T-cell (primary cell): ENCODE measurements around the gene TOMM20. TPM values are rescaled to one million over a fixed set of nuclear protein-coding genes. Genes with fewer than 3 reads are reported as not detected.
"Not testable (repeated sequence)": the region's sequence is repeated elsewhere in the genome, so short reads cannot be mapped to it uniquely, and the experiment has no call there.

ENCODE experiments used
- ATAC-seq, 4 experiments: fragments of 200-7000 bp in 3 of 4; fragments of 150-1000 bp in 1 of 4; cut with Tn5 transposase; replicated peaks in 1 of 4; 1 replicate in 3 of 4; 2 replicates in 1 of 4; pipeline ENCODE4 v1.10.0; 2021; ENCODE audit warnings: moderate library complexity in 3 of 4, mild to moderate bottlenecking in 2 of 4, moderate number of reproducible peaks in 1 of 4
- CTCF ChIA-PET, 2 donors: fragments of 300-600 bp; sonication (Branson Sonifier 250); formaldehyde crosslinking; loops; one replicate each; lab custom pipeline; 2022; ENCODE audit warnings: antibody characterized with exemption in 2 of 2; lab: Charles Lee
- POLR2A ChIA-PET, 2 donors: fragments of 300-600 bp; sonication (Branson Sonifier 250); formaldehyde crosslinking; loops; one replicate each; lab custom pipeline; 2022; ENCODE audit warnings: antibody characterized with exemption in 2 of 2; lab: Charles Lee
- DNase-seq, 35 experiments: peaks; one replicate each; pipeline versions ENCODE4 v3.0.0 to v3.0.0-alpha.2; 2013 to 2023
- H3K27ac ChIP-seq: one replicate; pipeline ENCODE4 v1.5.1; 2013; ENCODE audit warnings: low read length
- H3K27me3 ChIP-seq, 2 experiments: replicated peaks in 1 of 2; 1 replicate in 1 of 2; 2 replicates in 1 of 2; pipeline versions ENCODE4 v1.6.1 to v1.7.0; 2013; ENCODE audit warnings: low read length in 1 of 2, mixed read lengths in 1 of 2; ENCODE audit not compliant: control insufficient read depth in 2 of 2, insufficient read depth in 2 of 2; ENCODE audit errors: extremely low read depth in 1 of 2
- H3K36me3 ChIP-seq, 2 donors: 1 replicate in 1 of 2; 2 replicates in 1 of 2; pipeline versions ENCODE4 v1.6.1 to v1.7.0; 2013; ENCODE audit warnings: low read length in 1 of 2; ENCODE audit not compliant: control insufficient read depth in 2 of 2, insufficient read depth in 1 of 2; ENCODE audit errors: extremely low read depth in 1 of 2
- H3K4me1 ChIP-seq, 2 experiments: 1 replicate in 1 of 2; 2 replicates in 1 of 2; pipeline versions ENCODE4 v1.6.1 to v1.7.0; 2013; ENCODE audit warnings: low read length in 2 of 2, mixed read lengths in 1 of 2; ENCODE audit not compliant: insufficient read depth in 2 of 2, control insufficient read depth in 1 of 2; ENCODE audit errors: extremely low read depth in 1 of 2
- H3K4me3 ChIP-seq, 2 donors: 1 replicate in 1 of 2; 2 replicates in 1 of 2; pipeline versions ENCODE4 v1.5.1 to v1.7.0; 2013; ENCODE audit warnings: mild to moderate bottlenecking in 2 of 2, low read length in 1 of 2, moderate library complexity in 1 of 2; ENCODE audit not compliant: control insufficient read depth in 1 of 2; ENCODE audit errors: extremely low read depth in 1 of 2
- H3K9me3 ChIP-seq: 2 replicates; pipeline ENCODE4 v1.7.0; 2013
- H3K27ac Mint-ChIP-seq, 2 donors: one replicate each; pipeline ENCODE4 v1.8.0; 2020 to 2021; ENCODE audit warnings: mild to moderate bottlenecking in 2 of 2, mixed read lengths in 2 of 2
- H3K27me3 Mint-ChIP-seq, 2 donors: one replicate each; pipeline ENCODE4 v1.8.0; 2021 to 2022; ENCODE audit warnings: mixed read lengths in 2 of 2
- H3K36me3 Mint-ChIP-seq: one replicate; pipeline ENCODE4 v1.8.0; 2021; ENCODE audit warnings: mixed read lengths
- H3K4me1 Mint-ChIP-seq, 3 donors: one replicate each; pipeline ENCODE4 v1.8.0; 2020 to 2022; ENCODE audit warnings: mixed read lengths in 3 of 3, mild to moderate bottlenecking in 1 of 3
- H3K4me3 Mint-ChIP-seq, 3 donors: one replicate each; pipeline ENCODE4 v1.8.0; 2020 to 2022; ENCODE audit warnings: mild to moderate bottlenecking in 3 of 3, mixed read lengths in 3 of 3, moderate library complexity in 3 of 3
- H3K9me3 Mint-ChIP-seq, 3 donors: one replicate each; pipeline ENCODE4 v1.8.0; 2020 to 2022; ENCODE audit warnings: mixed read lengths in 3 of 3
- WGBS: methylation state at CpG from one replicate; pipeline ENCODE4 v1.1.5; 2013; ENCODE audit warnings: missing lambda C conversion rate; ENCODE audit not compliant: insufficient coverage; 5-methylcytosine and 5-hydroxymethylcytosine counted together
- total RNA-seq, 35 experiments: library from RNA in 6 of 35; stranded (reverse) in 6 of 35; fragments of 120-200 nt in 1 of 35; gene quantifications; one replicate each; pipeline versions ENCODE4 v1.2.1 to v1.2.4 and lab custom pipeline; 2013 to 2026

The TOMM20 gene
- total RNA-seq, 5 donors from 2014 or later (not counting 1 experiment from before 2014, with no cell fraction given) = 81.7 to 115 (median 106) TPM

DNA sequence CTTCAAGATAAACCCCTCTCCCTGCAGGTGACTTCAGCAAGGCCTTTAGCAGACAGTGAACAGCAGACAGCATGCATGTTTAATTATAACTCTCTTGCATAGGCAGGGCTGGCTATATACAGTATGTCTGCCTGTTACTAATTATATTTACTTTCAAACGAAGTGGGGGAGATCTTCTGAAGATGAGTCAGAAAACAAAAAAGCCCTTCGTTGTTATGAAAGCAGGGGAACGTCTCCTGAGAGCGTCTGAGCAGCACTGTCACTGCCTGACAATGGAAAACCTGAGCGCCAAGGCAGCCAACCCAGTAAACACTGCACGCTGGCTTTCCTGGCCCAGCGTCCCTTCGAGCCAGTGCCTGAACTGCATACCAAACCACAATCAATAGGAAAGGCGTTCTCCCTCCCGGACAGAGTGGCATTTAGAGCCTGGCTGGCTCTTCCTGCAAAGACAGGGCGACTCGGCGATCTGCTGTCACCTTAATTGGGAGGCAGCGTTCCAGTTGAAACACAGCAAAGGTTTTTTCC lies 54.1 kb downstream of the TOMM20 start:
- no peaks in the 10 kb centered on the region for H3K36me3 ChIP-seq
- H3K4me3 ChIP-seq = peak overlapping the region in 1 of 2 donors; percentile 20
- Mint-ChIP-seq H3K27ac (peak overlapping the region; percentile 71 to 75), H3K27me3 (no peaks in the 10 kb centered on the region), H3K36me3 (no peaks in the 10 kb centered on the region), H3K9me3 (no peaks in the 10 kb centered on the region), H3K4me1 (peaks cover 6 to 34% (median 20%) of the 10 kb centered on the region in 3 donors), H3K4me3 (peak overlapping the region; percentile 15 to 59 (median 28))
- DNase-seq = peak in 3 of 35 experiments; percentile 23 to 29 (median 27)
- no peaks in the 10 kb centered on the region for H3K27me3 ChIP-seq
- no peak overlapping the region for H3K27ac ChIP-seq
- WGBS = 27% methylated on average over 13 of the region's 14 CpGs
- peak; percentile 40 to 63 (median 50) for ATAC-seq
- ChIA-PET POLR2A (no interaction called here), CTCF (no interaction called here)
- H3K4me1 ChIP-seq = peaks cover 0 to 25% of the 10 kb centered on the region in 2 experiments
- H3K9me3 ChIP-seq = no peaks in the 10 kb centered on the region

- H3K4me3 ChIP-seq = no peak overlapping the region
- CTCF ChIA-PET = no interaction called here
- no peaks in the 10 kb centered on the region for H3K27me3 ChIP-seq
- DNase-seq (no peak), ATAC-seq (no peak)
- no peak overlapping the region for H3K4me3 Mint-ChIP-seq
- peaks cover 6 to 34% (median 20%) of the 10 kb centered on the region in 3 donors for H3K4me1 Mint-ChIP-seq
- H3K9me3 Mint-ChIP-seq = no peaks in the 10 kb centered on the region
- H3K9me3 ChIP-seq = no peaks in the 10 kb centered on the region
- H3K27ac ChIP-seq = no peak overlapping the region
- H3K36me3 Mint-ChIP-seq = no peaks in the 10 kb centered on the region
- 90% methylated on average over 8 of the region's 11 CpGs for WGBS
- peak overlapping the region; percentile 71 to 75 for H3K27ac Mint-ChIP-seq
- no peaks in the 10 kb centered on the region for H3K27me3 Mint-ChIP-seq
- no peaks in the 10 kb centered on the region for H3K36me3 ChIP-seq
- peaks cover 0 to 25% of the 10 kb centered on the region in 2 experiments for H3K4me1 ChIP-seq
- POLR2A ChIA-PET = no interaction called here
These were observed 54.6 kb downstream of the TOMM20 start for GRCh38 chr1:235073968-235074522.

DNA sequence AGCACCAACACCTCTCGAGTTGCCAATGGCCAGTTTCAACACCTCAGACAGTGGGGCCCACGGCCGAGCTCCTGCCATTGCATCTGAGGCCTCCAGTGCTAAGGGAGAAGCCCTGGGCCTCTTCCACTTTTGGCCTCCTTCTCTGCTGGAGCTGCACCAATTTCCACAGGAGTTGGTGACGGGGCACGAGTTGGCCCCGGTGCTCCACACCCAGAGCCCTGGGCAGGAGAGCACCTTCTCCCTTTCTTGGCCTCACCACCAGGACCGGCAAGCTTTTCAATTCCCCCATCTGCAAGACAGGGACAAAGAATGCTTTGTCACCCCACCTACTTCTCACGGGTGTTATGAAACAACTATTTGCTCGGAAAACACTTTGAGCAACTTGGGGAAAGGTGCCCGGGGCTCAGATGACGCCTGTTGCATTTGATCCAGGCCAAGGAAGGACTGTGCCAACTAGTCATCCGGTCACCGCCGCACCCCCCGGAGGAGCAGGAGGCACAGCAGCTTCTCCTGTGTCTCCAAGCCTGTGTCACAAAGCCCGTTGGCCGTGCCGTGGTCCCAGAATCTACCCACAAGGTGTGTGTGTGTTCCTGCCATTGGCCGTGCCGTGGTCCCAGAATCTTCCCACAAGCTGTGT lies 55.2 kb downstream of the TOMM20 start:
- Histone ChIP-seq H3K27ac (no peak overlapping the region), H3K4me3 (no peak overlapping the region), H3K9me3 (no peaks in the 10 kb centered on the region), H3K4me1 (peaks cover 0 to 25% of the 10 kb centered on the region in 2 experiments), H3K27me3 (no peaks in the 10 kb centered on the region), H3K36me3 (no peaks in the 10 kb centered on the region)
- Mint-ChIP-seq H3K27ac (no peak overlapping the region), H3K9me3 (no peaks in the 10 kb centered on the region), H3K36me3 (no peaks in the 10 kb centered on the region), H3K27me3 (no peaks in the 10 kb centered on the region), H3K4me3 (no peak overlapping the region), H3K4me1 (peaks cover 6 to 34% (median 20%) of the 10 kb centered on the region in 3 donors)
- POLR2A ChIA-PET = no interaction called here
- ATAC-seq (no peak), DNase-seq (no peak)
- CTCF ChIA-PET = no interaction called here
- WGBS = 87% methylated on average over 16 of the region's 20 CpGs

GRCh38 chr1:235072577-235072976 lies 56.1 kb downstream of the TOMM20 start:
- H3K27me3 ChIP-seq, H3K9me3 Mint-ChIP-seq, H3K27ac Mint-ChIP-seq, H3K9me3 ChIP-seq, H3K36me3 Mint-ChIP-seq, H3K4me3 ChIP-seq, DNase-seq, H3K36me3 ChIP-seq, CTCF ChIA-PET, H3K4me3 Mint-ChIP-seq, H3K27ac ChIP-seq, H3K27me3 Mint-ChIP-seq, ATAC-seq: not testable (repeated sequence)
- WGBS = no CpG with 5 or more reads among the region's 3 CpGs
- H3K4me1 ChIP-seq = peaks cover 0 to 22% of the 10 kb centered on the region in 2 experiments
- POLR2A ChIA-PET = interaction anchor here in 1 of 2 donors (0.6 kb wide), 1 partner anchor 403 kb away, joined by 6 read pairs; no protein-coding TSS in a partner anchor
- peaks cover 6 to 32% (median 20%) of the 10 kb centered on the region in 3 donors for H3K4me1 Mint-ChIP-seq

- H3K4me1 ChIP-seq = peaks cover 0 to 19% of the 10 kb centered on the region in 2 experiments
These were observed 56.5 kb downstream of the TOMM20 start for GRCh38 chr1:235072096-235072495.

GRCh38 chr1:235070819-235071218 lies 57.8 kb downstream of the TOMM20 start:
- Mint-ChIP-seq H3K4me3 (no peak overlapping the region), H3K4me1 (peaks cover 6 to 25% (median 16%) of the 10 kb centered on the region in 3 donors), H3K36me3 (no peaks in the 10 kb centered on the region), H3K27me3 (peaks cover 0 to 3% of the 10 kb centered on the region in 2 donors), H3K27ac (no peak overlapping the region), H3K9me3 (no peaks in the 10 kb centered on the region)
- no peak overlapping the region for H3K4me3 ChIP-seq
- ChIA-PET POLR2A (no interaction called here), CTCF (interaction anchor here in 1 of 2 donors (1.0 kb wide), 1 partner anchor 8 kb away, joined by 3 read pairs; no protein-coding TSS in a partner anchor)
- no peak overlapping the region for H3K27ac ChIP-seq
- no peak for DNase-seq
- no peaks in the 10 kb centered on the region for H3K9me3 ChIP-seq
- ATAC-seq = no peak
- peaks cover 0 to 19% of the 10 kb centered on the region in 2 experiments for H3K4me1 ChIP-seq
- H3K36me3 ChIP-seq = no peaks in the 10 kb centered on the region
- H3K27me3 ChIP-seq = peaks cover 0 to 3% of the 10 kb centered on the region in 2 experiments

More at GRCh38 chr1:235072096-235072495, 56.5 kb downstream of the TOMM20 start:
- no peaks in the 10 kb centered on the region for H3K9me3 Mint-ChIP-seq
- WGBS = 63% methylated on average over 2 of the region's 6 CpGs
- H3K4me3 ChIP-seq = no peak overlapping the region
- no peak for ATAC-seq
- no peaks in the 10 kb centered on the region for H3K9me3 ChIP-seq
- DNase-seq = no peak
- peaks cover 0 to 3% of the 10 kb centered on the region in 2 donors for H3K27me3 Mint-ChIP-seq
- POLR2A ChIA-PET = interaction anchor here in 1 of 2 donors (0.6 kb wide), 1 partner anchor 403 kb away, joined by 6 read pairs; no protein-coding TSS in a partner anchor
- H3K36me3 ChIP-seq = no peaks in the 10 kb centered on the region
- H3K4me3 Mint-ChIP-seq = no peak overlapping the region
- H3K36me3 Mint-ChIP-seq = no peaks in the 10 kb centered on the region
- CTCF ChIA-PET = interaction anchor here in 1 of 2 donors (0.6 kb wide), 1 partner anchor 556 kb away, joined by 3 read pairs; no protein-coding TSS in a partner anchor
- no peak overlapping the region for H3K27ac ChIP-seq
- H3K4me1 Mint-ChIP-seq = peaks cover 6 to 33% (median 20%) of the 10 kb centered on the region in 3 donors
- H3K27ac Mint-ChIP-seq = no peak overlapping the region
- H3K27me3 ChIP-seq = peaks cover 0 to 3% of the 10 kb centered on the region in 2 experiments
